GM18526 (cell line): ENCODE measurements around the gene FN1.

Experiments used
- POLR2A ChIP-seq: IDR thresholded peaks from 3 replicates; pipeline ENCODE4 v1.6.1; 2011; ENCODE audit not compliant: insufficient read length; ENCODE audit errors: extremely low read depth

Gene FN1

DNA sequence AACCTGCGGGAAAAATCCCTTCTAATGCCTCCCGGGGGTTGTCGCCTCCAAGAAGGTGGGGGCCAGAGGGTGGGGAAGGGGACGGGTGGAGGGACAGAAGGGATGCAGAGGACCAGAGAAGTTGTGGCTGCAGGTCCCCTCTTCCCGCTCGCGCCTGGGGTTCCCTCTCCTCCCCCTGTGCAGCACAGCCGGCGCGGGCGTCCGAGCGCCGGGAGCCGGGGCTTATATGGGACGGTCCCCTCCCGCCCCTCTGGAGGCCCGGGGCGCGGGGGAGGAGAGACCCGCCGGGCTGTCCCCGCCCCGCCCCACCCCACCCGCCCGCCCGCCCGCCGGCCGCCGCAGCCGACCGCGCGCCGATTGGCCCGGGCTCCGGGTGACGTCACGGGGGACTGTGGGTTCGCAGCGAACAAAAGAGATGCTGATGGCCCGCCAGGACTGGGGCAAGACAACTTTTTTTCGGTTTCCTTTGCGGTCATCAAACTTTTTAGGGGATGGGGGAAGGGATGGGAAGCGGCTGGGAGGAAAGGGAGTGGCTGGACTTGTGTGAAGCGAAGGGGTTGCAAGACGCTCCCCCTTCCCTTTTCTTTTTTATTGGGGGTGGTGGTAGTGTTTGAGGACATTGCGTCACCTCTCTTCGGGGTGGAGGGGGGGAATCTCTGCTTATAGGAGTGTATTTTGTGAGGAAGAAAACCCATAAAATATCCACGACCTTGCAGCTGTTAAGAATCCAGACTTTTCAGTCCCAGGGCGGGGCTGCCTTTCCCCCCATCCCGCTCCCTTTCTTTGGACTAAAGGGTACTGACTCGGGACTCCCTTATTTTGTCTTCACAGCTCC, at the start of gene FN1:
Gene FN1, minus strand, starts transcription at position 199 of the 835 bp plus-strand sequence. CDS start 266 bp downstream, outside the sequence.
- no peak for TF ChIP-seq POLR2A

DNA sequence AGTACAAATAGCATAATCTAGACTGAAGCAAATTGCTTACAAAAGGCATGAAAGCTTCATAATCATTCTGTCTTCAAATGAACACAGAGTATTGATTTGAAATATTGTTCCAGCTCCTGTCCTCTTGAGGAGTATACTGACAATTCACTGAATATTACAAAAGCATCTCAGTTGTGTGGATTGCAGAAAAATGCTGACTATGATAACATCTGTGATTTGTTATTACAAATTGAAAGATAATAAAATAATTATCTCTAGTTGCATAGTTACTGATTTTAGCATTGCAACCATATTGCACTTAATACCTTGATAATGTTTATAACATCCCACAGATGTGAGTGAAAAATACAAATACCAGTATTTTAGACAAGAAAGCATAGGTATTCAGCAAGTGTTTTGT, 49.2 kb upstream of the FN1 start:
- no peak for TF ChIP-seq POLR2A

DNA sequence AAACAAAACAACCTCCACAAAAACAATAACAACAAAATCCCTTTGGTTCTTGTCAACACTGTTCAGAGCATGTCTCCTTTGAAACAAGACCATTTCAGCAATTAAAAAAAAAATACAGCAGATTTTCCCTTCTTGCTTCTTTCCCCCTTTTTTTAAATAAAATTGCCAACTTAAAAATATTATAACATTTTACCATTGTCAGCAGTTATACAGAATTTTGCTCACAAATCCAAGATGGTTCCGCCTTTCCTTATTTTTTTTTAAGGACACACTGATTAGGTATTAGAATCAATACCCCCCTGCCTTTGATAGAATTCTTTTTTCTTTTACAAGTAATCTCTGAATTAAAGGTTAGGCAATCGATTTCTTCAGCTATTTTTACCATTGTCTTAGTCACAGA, 48.7 kb upstream of the FN1 start:
- TF ChIP-seq POLR2A = no peak

DNA sequence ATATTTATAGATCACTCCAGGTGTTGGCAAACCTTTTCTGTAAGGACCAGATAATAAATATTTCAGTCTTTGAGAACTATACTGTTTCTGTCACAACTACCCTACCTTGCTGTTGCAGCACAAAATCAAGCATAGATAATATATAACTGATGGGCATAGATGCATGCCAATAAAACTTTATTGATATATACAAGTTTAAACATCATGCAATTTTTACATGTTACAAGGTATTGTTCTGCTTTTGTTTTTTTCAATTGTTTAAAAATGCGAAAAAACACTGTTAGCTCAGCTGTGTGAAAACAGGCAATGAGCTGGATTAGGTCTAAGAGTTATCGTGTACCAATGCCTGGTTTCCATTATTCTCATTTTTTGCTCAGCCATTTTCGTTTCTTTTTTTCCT, 47.6 kb upstream of the FN1 start:
- TF ChIP-seq POLR2A = no peak

DNA sequence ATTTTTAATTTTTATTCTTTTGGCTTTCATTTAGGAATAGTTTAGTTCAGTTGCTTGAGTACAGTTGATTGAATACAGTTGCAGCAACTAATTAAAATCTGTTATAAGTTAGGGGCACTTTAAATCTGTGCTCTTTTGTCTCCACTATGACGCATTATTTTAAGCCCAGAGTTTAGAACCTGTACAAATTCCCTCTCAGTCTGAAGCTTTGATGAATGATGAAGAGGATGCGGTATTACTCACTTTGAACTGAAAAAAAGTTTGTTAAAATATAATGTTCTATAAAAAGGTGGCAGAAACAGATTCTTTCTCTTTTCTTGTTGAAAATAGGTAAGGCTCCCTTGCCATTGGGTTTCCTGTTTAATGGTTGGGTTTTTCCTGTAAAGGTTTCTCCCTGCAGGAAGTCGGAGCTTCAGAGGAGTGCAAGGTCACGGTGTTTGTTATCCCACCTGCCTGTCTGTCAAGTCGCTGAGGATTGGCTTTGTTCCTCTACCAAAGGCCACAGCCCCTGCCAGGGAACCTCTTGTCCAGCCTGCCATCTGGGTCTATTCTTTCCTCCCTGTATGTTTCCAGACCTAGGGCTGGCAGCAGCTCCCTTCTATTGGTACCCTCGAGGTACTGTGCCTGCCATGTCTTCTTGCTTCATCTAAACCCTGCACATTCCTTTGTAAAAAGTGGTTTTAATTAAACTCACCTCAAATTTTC, 43.8 kb upstream of the FN1 start:
- no peak for TF ChIP-seq POLR2A

DNA sequence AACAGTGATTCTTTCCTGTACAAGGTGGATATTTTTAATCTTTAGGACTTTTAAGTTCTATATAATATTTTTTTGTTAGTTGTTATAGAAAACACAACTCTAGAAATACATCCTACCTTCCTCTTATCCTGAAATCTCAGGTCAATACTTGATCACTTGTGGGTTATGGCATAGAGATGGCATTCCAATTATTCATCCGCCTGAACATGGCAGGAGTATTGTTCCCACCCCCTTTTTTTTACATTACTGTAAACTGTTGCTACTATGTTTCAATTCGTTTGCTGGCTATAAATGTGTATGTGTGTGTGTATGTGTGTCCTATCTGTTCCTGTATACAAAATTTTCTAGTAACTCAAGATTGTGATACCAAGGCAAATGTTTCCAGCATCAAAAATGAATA, 43.3 kb upstream of the FN1 start:
- no peak for TF ChIP-seq POLR2A

DNA sequence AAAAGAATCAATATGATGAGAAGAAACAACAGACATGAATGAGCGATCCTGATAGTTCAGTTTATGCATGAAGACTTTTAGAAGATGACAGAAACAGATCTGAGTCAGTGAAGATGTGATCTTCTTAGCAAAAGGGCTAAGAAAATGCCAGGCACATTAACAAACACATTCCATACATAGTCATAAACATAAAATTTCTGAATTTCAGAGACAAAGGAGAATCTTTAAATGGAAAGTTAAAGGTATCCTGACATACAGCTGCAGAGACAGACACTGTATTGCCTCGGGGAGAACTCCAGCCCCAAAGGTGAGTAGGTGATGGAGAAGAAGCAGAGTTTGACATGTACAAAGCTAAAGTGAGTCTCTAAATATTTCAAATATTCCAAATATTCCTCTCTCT, 40.6 kb upstream of the FN1 start:
- TF ChIP-seq POLR2A = no peak

DNA sequence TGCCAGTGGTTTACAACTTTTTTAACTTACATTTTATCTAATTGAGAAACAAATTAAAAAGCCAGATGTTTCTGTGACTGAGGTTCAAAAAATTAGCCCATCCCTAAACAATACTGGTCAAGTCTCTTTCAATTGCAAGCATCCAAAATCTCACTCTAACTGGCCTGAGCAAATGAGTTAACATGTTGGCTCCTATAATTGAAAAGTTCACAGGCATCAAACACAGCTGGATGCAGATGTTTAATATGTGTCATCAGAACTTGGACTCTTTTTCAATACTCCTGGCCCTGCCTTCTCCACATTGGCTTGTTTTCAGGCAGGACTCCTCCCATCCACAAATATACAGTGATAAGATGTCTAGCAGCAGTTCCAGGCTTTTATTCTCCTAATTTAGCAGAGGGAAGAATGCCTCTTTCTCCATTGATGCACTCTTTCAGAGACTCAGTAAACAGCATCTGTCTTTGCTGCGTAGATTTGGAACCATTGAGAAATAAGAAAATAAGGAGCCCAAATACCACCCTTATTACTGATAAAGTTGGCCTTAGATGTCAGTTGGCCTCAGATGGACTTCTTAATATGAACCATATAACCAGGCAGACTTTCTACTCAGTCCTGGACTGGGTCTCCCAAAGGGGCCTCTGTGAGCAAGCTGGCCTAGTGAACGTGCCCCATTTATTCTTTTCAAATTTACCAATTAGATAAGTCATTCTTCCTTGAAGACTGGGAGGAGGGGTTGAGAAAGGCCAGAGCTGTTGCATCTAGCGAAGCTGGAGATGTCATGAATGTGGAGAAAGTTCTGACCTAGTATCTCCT, 30.4 kb upstream of the FN1 start:
- TF ChIP-seq POLR2A = no peak

DNA sequence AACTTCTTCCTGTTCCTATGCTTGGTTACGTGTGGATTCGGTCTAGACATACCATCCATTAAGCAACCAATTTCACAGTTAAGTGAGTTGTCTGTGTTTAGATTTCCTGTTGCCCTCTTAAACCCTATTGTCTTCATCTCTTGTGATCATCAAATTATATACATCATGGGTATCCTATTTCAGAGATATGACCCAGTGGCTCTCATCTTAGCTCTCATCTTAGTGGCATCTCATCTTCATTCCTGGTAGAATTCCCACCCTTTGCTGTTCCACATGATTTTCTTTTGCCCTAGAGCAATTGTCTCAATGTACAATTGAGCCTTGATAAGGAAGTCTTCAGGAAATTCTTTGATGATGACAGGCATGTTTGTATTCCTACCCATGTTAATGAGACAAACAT, 29.4 kb upstream of the FN1 start:
- no peak for TF ChIP-seq POLR2A

DNA sequence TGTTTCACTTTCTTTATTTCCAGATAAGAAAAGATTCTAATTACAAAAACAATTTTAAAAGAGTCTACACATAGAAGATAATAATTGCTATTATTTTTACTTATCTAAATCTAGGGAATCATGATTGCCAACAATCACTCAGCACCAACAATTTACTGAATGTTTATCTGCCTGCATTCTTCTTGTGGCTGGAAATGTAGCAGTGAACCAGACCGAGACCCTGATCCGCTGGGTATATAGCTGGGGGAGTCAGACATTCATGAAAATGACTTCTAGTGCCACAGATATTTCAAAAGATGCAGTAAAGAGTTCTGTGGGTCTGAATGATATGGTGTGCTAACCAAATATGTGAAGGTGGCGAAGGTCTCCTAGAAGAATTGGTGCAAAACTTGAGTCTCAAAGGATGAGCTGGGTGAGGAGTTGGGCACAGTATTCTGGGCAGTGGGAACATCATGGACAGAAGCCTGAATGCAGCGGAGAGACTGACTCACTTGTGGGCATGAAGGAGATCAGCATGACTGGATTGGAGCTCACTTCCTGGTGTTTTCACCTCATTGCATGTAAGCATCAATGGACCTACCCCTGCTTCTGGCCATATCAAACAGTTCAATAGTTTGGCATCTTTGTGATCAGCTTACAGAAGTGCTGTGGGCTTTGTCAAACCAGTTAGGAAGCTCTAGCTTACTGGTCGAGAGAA, 26.1 kb upstream of the FN1 start:
- TF ChIP-seq POLR2A = no peak

DNA sequence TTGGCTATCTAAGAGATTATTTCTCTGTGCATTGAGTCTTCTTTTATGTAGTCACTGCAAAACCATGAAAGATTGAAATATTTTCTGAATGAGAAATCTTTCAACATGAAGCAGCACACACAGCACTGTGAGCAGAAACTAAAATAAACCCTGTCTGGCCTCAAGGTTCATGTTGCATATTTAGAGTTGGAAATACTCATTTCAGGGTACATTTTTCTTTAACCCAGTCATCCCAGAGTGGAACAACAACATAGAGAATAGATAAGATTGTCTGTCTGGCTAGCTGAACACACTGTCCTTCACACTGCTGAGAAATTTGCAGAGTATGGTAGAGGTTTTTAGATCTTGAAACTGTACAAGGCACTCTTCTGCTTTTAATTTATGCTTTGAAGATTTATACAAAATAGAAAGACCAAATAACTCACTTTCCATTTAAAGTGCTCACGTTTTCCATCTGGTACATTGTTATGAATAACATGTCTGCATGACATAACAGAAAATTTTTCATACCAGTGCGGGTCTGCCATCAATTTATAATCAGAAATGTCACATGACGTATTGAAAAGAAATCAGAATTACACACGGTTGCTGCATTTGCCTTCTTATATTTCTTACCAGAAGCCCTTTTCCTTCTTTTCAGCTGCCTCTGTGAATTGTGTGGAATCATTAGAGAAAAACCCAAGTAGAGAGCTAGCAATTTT, 25.0 kb upstream of the FN1 start:
- no peak for TF ChIP-seq POLR2A

DNA sequence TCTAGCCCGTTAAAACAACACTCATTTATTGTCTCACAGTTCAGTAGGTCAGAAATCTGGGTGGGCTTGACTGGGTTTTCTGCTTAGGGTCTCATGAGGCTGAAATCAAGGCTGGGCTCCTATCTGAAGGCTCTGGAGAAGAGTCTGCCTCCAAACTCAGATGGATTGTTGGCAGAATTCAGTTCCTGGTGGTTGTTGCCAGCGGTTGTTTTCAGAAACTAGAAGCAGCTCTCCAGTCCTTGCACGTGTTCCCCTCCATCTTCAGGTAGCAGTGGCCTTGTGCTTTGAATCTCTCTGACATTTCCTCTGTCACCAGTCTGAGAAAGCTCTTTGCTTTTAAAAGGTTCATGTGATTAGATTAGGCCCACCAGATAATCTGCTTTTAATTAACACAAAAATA, 20.1 kb upstream of the FN1 start:
- TF ChIP-seq POLR2A = no peak

DNA sequence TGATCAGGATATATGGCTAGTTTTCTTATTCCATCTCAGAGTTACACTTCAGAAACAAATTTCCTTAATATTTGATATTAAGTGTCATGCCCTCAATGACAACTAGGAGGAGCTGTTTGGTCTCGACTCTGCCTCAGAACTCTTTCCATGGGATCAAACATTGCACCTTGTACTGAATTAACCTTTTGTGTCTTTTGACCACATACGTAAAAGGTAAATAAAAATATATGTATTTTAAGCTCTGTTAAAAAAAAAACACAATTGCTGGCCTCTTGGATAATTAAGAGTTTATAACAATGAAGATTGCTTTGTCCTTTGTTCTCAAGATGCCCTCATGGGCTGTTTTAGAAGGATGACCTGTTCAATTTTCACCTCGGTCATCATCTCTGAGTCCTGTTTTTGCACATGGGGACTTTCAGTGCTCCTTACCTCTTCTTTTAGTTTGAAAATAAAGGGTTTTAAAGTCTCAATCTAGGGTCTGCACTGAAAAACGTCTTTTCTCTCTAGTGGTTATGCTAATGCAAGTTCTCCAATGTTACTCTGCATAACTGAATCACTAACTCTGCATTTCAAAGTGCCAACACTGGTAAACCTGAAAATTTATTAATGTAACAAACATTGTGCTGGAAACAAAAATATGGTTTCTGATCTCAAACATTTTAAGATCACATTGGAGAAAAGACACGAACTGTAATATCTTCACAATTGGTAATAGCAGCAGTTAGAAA, 18.8 kb upstream of the FN1 start:
- TF ChIP-seq POLR2A = no peak

DNA sequence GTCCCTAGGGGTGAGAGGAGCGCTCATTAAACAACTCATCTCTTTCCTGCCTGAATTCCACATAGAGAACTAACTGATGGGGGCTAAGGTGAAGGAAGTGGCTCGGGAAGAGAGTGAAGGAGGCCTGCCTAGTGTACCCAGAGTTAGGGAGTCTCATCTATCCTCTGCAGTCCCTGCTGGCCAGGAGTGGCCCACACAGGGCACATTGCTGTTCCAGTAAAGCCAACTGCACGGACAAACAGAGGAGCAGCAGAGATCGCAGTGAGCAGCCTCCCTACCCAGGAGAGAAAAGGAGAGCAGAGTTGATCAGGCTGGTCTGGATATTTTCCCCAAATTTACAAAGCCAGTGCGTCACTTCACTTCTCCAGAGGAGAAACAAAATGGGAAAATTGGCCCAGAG, 16.9 kb upstream of the FN1 start:
- no peak for TF ChIP-seq POLR2A
